Right lobe of liver (tissue), 4 donors: Measurements from ENCODE around the gene ANXA8L1.
"Not testable (repeated sequence)": the region's sequence is repeated elsewhere in the genome, so short reads cannot be mapped to it uniquely, and the experiment has no call there.

ENCODE experiments used
- POLR2A ChIP-seq: fragments of 450-650 bp; IDR thresholded peaks from one replicate; pipeline ENCODE4 v1.6.1; 2017; ENCODE audit warnings: antibody characterized with exemption, mild to moderate bottlenecking
- TF ChIP-seq, protein P1 (sequence below), 4 donors: fragments of 200-600 bp in 3 of 4; fragments of 450-650 bp in 1 of 4; IDR thresholded peaks; one replicate each; pipeline versions ENCODE4 v1.5.1 to v1.8.0; 2016 to 2022; ENCODE audit warnings: antibody characterized with exemption in 4 of 4, mild to moderate bottlenecking in 2 of 4
- donor health status: DM: no; HTN: no; CAD: no.
- donor health status: DM: no; HTN: no; CAD: no.
- donor health status: DM: no; HTN: yes; CAD: no.

DNA sequence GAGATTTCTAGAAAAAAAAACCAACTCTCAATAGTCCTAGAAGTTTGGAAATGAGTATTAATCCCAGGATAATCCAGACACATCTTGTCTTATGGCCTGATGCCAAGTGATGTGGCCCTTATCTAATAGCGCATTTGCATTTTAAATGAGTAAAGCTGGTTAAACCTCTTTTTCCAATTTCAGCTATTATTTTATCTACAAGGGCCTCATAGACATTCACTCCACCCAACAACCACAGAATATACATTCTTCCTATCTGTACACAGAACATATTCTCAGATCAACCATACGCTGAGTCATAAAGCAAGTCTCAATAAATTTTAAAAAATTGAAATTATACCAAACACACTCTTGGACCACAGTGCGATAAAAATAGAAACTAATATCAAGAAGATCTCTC is 34.0 kb downstream of the ANXA8L1 start:
- TF ChIP-seq, protein P1, sequence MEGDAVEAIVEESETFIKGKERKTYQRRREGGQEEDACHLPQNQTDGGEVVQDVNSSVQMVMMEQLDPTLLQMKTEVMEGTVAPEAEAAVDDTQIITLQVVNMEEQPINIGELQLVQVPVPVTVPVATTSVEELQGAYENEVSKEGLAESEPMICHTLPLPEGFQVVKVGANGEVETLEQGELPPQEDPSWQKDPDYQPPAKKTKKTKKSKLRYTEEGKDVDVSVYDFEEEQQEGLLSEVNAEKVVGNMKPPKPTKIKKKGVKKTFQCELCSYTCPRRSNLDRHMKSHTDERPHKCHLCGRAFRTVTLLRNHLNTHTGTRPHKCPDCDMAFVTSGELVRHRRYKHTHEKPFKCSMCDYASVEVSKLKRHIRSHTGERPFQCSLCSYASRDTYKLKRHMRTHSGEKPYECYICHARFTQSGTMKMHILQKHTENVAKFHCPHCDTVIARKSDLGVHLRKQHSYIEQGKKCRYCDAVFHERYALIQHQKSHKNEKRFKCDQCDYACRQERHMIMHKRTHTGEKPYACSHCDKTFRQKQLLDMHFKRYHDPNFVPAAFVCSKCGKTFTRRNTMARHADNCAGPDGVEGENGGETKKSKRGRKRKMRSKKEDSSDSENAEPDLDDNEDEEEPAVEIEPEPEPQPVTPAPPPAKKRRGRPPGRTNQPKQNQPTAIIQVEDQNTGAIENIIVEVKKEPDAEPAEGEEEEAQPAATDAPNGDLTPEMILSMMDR (IDR thresholded peaks at IDR 0.05), result not testable (repeated sequence)
- not testable (repeated sequence) for TF ChIP-seq POLR2A
